ENCODE data around the gene KIF18B. TPM values are rescaled to one million over a fixed set of nuclear protein-coding genes. Genes with fewer than 3 reads are reported as not detected.
A peak's percentile ranks its signal among the peaks of the same experiment; 100 is the strongest.

Gene KIF18B
- total and polyA plus RNA-seq, 2 of the 13 experiments (the other 11 are each of a cell fraction or from before 2014, with no cell fraction given) = 15.2 to 15.3 TPM

GRCh38 chr17:44889003-44889402, 58.6 kb downstream of the KIF18B start (continued):
- TF ChIP-seq PCBP1 (IDR thresholded peaks at IDR 0.05; ENCODE audit: borderline replicate concordance, low read depth, low read length) = no peak
- no peak for TF ChIP-seq AHR (CRISPR knock-in tag; IDR thresholded peaks at IDR 0.05)
- peak; percentile 97 for TF ChIP-seq ESRRA (CRISPR knock-in tag; IDR thresholded peaks at IDR 0.05; ENCODE audit: low read depth)
- peak; percentile 69 for TF ChIP-seq NR2F6 (IDR thresholded peaks at IDR 0.05)
- TF ChIP-seq NR2F6 (CRISPR knock-in tag; IDR thresholded peaks at IDR 0.05) = peak; percentile 87
- TF ChIP-seq, protein P1, sequence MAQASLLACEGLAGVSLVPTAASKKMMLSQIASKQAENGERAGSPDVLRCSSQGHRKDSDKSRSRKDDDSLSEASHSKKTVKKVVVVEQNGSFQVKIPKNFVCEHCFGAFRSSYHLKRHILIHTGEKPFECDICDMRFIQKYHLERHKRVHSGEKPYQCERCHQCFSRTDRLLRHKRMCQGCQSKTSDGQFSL (CRISPR knock-in tag; IDR thresholded peaks at IDR 0.05) = no peak
- no peak for TF ChIP-seq KDM4B (CRISPR knock-in tag; IDR thresholded peaks at IDR 0.05)
- TF ChIP-seq IKZF5 (CRISPR knock-in tag; IDR thresholded peaks at IDR 0.05) = 0 out of 2 replicates have a peak, but pooled peaks have one; percentile 23
- TF ChIP-seq ZNF350 (CRISPR knock-in tag; IDR thresholded peaks at IDR 0.05; ENCODE audit: borderline replicate concordance, low read depth) = 0 out of 2 replicates have a peak, but pooled peaks have one; percentile 41
- 0 out of 2 replicates have a peak, but pooled peaks have one; percentile 9 for TF ChIP-seq FOXP4 (CRISPR knock-in tag; IDR thresholded peaks at IDR 0.05)
- no peak for TF ChIP-seq ZNF468 (CRISPR knock-in tag; IDR thresholded peaks at IDR 0.05)
- 0 out of 2 replicates have a peak, but pooled peaks have one; percentile 42 for TF ChIP-seq ZNF788 (CRISPR knock-in tag; IDR thresholded peaks at IDR 0.05; ENCODE audit: borderline replicate concordance)
- TF ChIP-seq ZNF335 (CRISPR knock-in tag; IDR thresholded peaks at IDR 0.05) = peak; percentile 94
- no peak for TF ChIP-seq ZNF24 (IDR thresholded peaks at IDR 0.05)
- TF ChIP-seq SALL1 (CRISPR knock-in tag; IDR thresholded peaks at IDR 0.05) = peak; percentile 62
- peak; percentile 21; the same call in 1 of the 2 replicates for TF ChIP-seq ZNF501 (CRISPR knock-in tag; IDR thresholded peaks at IDR 0.05)
- TF ChIP-seq GATAD2A (CRISPR knock-in tag; IDR thresholded peaks at IDR 0.05) = peak; percentile 89
- TF ChIP-seq SKI (IDR thresholded peaks at IDR 0.05; ENCODE audit: partially characterized antibody) = peak; percentile 41
- no peak for TF ChIP-seq POGK (CRISPR knock-in tag; conservative IDR thresholded peaks at IDR 0.05)
- TF ChIP-seq RXRB (CRISPR knock-in tag; IDR thresholded peaks at IDR 0.05; ENCODE audit: borderline replicate concordance) = peak; percentile 53; the same call in 1 of the 2 replicates
- peak; percentile 72; the same call in 1 of the 2 replicates for TF ChIP-seq HDAC2 (CRISPR knock-in tag; IDR thresholded peaks at IDR 0.05)
- TF ChIP-seq ZNF124 (CRISPR knock-in tag; IDR thresholded peaks at IDR 0.05) = peak; percentile 41; the same call in 1 of the 2 replicates
- peak; percentile 92 for TF ChIP-seq CEBPG (CRISPR knock-in tag; IDR thresholded peaks at IDR 0.05)
- peak; percentile 33; the same call in 1 of the 2 replicates for TF ChIP-seq FOXA3 (CRISPR knock-in tag; IDR thresholded peaks at IDR 0.05)
- TF ChIP-seq HMG20A (CRISPR knock-in tag; IDR thresholded peaks at IDR 0.05; ENCODE audit: borderline replicate concordance) = peak; percentile 51; the same call in 1 of the 2 replicates
